HG03097 (cell line): ENCODE data around the gene BRIP1.

Experiments used
- ATAC-seq: cut with Tn5 transposase; IDR thresholded peaks from one replicate; pipeline ENCODE4 v1.9.1; 2021; ENCODE audit not compliant: unreplicated experiment, low FRiP score

The BRIP1 gene

DNA sequence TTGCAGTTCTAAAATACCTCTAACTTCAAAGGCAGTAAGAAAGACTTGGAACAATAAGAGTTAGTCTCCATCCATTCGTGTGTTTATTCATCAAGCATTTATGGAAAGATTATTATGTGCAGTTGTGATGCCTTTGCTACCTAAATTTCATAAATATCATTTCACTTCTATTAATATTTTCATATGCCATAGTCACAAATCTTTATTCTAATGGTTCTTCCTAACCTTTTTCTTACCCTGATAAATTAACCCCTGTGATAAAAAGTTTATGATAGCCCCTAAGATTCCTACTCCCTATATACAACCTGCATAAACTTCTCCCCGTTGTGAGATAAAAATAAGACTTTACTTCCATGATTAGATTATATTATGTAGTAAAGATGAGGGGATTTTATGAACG is 94.9 kb downstream of the BRIP1 start:
- no peak for ATAC-seq

DNA sequence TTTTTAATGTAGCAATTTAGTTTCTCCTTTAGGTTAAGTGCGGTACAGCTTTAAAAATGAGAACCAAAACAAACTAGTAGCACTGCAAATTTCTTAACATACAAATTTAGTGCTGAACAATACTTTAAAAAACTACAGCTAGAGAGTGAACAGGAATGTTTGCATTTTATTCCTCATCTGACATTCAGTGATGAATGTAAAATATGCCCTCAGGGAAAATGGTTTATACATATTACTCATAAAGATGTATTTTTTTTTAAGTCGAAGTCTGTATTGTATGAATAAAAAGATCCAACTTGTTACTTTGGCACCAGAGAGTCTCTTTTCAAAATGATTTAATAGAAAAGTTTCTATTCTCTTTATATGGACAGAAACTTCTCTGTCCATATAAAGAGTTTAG is 96.8 kb downstream of the BRIP1 start:
- no peak for ATAC-seq

DNA sequence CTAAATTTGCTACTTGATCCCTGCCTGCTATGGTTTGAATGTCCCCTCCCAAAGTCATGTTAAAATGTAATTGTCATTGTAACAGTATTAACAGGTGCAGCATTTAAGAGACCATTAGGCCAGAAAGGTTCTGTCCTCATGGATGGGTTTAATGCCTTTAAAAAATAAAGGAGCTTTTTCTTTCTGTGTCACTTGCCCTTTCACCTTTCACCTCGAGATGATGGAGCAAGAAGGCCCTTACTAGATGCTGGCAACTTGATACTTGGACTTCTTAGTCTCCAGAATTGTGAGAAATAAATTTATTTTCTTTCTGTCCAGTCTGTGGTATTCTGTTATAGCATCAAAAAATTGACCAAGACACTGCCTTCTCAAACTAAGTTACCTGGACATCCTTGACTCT is 98.5 kb downstream of the BRIP1 start:
- ATAC-seq = no peak

DNA sequence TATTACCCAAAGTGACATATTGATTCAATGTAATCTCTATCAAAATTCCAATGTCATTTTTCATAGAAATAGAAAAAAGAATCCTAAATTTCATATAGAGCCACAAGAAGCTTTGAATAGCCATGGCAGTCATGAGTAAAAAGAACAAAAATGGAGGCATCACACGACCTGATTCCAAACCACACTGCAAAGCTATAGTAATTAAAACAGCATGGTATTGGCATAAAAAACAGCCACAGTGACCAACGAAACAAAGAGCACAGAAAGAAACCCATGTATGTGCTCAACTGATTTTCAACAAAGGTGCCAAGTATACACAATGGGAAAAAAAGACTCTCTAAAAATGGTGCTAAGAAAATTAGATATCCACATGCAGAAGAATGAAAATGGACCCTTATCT is 101.5 kb downstream of the BRIP1 start:
- no peak for ATAC-seq

DNA sequence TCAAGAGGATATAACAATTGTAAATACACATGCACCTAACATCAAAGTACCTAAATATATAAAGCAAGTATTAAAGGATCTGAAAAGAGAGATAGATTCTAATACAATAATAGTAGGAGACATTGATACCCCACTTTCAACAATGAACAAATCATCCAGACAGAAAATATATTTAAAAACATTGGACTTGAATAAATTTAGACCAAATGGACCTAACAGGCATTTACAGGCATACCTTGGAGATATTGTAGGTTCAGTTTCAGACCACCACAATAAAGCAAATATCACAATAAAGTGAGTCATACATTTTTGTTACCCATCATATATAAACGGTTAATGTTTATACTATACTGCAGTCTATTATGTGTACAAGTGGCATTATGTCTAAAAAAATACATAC is 104.0 kb downstream of the BRIP1 start:
- no peak for ATAC-seq

DNA sequence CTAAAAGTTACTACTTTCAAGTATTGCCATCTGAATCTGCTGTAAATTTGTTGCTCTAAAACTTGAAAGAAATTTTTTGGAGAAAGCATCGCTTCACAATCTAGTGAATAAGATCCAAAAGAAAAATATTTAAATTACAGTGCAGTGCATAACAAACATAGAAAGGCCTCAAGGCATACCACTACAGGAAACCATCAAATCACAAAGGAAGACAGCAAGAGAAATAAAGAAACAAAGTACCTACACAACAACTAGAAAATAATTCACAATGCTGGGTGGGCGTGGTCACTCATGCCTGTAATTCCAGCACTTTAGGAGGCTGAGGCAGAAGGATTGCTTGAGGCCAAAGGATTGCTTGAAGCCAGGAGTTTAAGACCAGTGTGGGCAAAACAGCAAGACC is 104.9 kb downstream of the BRIP1 start:
- no peak for ATAC-seq

DNA sequence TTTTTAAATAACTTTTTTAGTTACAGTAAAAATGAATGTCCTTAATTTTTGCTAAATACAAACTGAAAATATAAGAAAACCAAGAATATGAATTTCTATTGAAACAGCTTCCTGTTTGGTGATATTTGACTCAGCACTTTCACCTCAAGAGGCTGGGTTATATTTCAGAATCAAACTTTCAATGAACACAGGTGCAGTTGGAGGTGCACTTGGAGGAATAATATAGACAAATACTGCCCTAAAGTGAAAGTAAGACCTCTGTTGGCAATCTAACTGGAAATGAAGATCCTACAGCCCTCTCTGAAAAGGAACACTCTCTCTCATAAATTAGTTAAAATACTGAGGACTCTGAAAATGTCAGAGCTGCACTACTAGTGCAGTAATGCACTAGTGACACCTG is 106.2 kb downstream of the BRIP1 start:
- ATAC-seq = peak; percentile 77

DNA sequence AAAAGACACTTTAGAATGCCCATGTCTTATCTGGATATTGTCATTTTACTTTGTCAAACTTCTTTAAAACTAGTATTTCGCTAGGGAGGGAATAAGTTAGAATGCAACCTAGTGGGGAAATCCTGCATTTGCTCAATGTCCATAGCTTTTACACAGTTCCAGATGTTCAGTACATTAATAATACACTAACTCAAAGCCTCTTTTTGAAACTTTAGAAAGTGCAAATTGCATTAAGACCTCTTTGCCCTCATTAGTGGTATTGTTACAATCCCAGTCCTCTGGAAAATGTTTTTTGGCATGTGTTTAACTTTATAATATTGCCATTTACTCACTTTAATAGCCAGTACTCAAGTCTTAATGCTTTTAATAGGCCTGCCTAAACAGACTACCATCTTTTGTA is 106.8 kb downstream of the BRIP1 start:
- no peak for ATAC-seq

DNA sequence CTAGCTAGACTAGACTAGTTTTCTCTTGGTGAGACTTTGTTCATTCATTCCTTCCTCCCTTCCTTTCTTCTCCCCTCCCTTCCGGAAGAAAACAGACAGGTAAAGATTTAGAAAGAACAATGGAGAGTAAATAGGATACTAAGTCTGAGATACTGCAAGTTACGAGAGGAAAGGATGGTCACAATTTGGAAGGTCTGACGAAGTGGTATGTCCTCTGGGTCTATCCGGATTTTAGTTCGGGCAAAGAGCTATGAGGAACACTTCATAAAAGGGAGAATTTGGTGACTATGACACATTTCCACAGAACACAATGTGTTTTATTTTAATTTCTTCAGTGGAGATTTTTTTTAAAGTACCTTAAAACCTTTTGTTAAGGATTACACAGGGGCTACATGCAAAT is 107.7 kb downstream of the BRIP1 start:
- no peak for ATAC-seq

DNA sequence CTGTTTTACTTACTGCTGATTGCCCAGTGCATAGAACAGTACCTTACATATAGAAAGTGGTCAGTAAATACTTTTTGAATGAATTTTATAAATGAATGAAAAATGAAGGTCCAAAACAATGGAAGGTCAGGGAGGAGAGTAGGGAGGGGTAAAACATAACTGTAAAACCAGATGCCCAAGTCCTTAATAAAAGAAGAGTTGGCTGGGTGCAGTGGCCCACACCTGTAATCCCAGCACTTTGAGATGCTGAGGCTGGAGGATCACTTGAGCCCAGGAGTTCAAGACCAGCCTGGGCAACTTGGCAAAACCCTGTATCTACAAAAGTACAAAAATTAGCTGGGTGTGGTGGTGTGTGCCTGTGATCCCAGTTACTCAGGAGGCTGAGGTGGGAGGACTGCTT is 108.2 kb downstream of the BRIP1 start:
- no peak for ATAC-seq

DNA sequence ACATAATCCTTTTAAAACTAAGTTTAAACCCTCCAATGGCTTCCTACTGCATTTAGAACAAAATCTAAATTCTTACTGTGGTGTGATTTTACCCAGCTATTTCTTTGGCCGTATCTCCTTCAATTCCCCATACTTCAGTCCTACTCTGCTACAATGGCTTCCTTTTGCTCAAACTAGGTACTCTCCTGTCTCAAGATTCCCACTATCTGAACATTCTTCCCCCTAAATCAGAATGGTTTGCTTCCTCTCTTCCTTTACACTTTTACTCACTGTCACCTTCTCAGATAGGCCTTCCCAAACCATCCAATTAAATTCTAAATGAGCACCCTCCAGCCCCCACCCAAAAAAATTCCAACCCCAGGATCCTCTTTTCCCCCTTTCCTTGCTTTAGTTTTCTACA is 109.2 kb downstream of the BRIP1 start:
- no peak for ATAC-seq

DNA sequence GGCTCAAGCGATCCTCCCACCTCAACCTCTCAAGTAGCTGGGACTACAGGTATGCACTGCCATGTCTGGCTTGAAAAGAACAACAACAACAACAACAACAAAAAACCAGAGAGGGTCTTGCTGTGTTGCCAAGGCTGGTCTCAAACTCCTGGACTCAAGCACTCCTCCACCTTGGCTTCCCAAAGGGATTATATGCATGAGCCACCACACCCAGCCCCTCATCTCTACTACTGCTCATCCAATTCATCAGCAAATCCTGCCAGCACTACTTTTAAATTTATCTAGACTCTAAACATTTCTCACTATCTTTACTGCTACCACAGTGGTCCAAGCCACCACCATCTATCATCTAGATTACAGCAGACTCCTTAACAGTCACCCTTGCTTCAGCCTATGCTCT is 109.6 kb downstream of the BRIP1 start:
- no peak for ATAC-seq

DNA sequence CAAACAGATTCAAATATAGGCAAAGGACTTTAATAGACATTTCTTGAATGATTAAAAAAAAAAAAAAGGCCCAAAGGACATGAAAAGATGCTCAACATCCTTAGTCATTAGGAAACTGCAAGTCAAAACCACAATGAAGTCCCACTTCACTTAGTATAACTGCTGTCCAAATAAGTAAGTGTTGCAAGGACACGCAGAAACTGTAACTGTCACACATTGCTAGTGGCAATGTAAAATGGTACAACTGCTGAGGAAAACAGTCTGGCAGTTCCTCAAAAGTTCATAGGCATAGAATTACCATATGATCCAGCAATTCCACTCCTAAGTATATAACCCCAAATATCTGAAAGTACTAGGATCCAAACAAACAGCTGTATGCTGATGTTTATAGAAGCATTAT is 112.7 kb downstream of the BRIP1 start:
- peak; percentile 75 for ATAC-seq

DNA sequence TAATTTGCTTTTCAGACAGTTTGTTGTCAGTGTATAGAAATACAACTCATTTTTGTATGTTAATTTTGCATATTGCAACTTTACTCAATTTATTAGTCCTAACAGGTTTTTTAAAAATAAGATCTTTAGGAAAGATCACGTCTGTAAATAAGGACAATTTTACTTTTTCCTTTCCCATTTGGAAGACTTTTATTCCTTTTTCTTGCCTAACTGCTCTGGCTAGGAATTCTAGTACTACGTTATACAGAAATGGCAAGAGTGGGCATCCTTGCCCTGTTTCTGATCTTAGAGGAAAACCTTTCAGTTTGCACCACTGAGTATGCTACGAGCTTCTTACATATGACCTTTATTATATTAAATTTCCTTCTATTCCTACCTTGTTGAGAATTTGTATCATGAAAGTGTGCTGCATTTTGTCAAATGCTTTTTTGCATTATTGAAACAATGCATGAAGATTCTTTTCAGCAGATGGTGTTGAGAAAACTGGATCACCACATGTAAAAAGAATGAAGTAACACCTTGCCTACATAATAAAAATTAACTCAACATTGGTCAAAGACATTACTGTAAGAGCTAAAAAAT is 113.4 kb downstream of the BRIP1 start:
- no peak for ATAC-seq

DNA sequence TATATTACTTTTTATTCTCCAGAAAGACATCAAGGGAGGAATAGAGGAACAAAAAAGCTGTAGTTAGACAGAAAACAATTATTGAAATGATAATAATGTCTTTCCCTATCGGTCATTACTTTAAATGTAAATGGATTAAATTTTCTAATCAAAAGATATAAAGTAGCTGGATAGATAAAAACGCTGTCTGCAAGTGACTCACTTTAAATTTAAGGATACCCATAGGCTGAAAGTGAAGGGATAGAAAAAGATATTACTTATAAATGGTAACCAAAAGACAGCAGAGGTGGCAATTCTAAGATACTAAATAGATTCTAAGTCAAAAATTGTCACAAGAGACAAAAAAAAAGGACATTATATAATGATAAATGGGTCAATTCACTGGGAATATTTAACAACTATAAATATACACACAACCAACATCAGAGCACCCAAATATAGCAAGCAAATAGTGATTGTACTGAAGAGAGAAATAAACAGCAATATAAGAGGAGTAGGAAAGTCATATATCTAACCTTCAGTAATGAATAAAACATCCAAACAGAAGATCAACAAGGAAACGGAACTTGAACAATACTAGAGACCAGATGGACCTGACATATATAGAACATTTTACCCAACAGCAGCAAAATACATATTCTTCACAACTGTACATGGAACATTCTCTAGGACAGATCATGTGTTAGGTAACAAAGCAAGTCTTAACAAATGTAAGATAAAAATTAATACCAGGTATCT is 116.9 kb downstream of the BRIP1 start:
- ATAC-seq = no peak

DNA sequence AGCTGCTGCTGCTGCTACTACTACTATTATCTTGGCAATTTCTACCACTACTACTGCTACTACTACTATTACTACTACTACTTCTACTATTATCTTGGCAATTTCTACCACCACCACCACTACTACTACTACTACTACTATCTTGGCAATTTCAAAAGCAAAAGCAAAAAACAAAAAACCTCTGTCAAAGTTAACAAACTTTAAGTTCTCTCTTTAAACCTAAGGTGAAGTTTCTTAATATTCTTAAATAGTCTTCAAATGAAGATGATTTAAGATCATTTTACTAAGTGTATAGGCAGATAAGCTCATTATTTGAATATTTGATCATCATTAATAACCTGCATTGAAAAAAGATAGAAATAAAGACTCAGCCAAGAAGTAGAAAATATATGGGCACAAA is 118.5 kb downstream of the BRIP1 start:
- ATAC-seq = no peak

DNA sequence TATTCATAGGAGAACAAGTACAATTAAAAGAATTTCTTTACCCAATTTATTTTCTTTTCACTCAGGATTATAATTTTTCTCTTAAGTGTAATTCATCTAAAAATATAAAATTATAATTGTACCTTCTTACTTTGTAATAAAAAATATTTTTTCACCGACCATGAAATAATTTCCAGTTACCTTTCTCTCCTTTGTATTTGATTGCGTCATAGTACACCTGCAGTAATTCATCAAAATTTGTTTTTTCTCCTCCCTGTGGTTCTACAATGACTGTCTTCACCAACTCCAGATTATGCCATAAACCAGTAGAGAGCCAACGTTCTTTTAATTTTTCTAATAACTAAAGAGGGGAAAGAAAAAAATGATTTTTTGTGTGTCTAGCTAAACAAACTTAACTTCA is 119.1 kb downstream of the BRIP1 start:
- ATAC-seq = no peak

DNA sequence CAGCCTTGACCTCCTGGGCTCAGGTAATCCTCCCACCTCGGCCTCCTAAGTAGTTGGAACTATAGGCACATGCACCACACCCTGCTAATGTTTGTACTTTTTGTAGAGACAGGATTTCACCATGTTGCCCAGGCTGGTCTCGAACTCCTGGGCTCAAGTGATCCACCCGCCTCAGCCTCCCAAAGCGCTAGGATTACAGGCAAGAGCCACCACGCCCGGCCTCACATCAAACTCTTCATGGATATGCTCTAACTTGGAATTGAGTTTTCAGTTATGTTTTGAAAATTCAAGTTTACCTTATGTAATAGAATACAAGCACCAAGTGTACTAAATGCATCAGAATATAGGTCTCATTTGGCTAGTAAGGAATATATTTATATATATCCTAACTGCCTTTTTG is 119.6 kb downstream of the BRIP1 start:
- ATAC-seq = no peak

DNA sequence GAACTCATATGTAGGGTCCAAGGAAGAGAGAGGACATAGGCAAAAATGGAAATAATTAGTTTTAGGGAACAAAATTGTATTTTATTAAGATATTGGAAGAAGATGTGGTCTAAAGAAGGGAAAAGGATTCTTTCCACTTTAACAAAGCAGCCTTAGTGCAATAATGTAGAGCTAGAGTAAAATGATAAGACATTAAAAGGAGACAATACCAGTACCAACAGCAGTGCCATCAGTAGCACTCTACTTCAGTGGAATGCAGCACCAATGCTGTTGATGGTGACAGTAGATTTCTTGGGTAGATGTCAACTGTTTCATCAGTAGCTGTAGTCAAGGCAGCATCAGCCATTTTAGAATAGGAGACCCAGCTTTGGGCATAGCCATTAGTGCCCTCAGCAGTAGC is 124.3 kb downstream of the BRIP1 start:
- ATAC-seq = no peak

DNA sequence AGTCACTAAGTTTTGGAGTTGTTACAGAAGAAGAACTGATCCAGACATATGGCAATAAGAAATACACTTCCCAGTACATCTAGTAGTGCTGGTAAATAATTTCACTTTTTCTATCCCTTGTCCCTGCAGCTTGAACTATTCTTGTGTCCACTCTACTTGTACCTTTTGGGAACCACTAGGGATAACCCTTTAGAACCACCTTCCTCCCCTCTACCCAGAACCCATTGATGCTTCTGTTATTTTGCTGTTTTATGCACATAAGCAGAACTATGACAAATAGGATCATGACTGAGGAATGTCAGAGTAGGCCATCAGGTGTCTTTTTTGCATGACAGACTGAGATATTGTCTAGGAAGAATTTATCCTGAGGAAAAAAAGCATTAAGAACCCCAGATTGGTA is 125.1 kb downstream of the BRIP1 start:
- no peak for ATAC-seq

DNA sequence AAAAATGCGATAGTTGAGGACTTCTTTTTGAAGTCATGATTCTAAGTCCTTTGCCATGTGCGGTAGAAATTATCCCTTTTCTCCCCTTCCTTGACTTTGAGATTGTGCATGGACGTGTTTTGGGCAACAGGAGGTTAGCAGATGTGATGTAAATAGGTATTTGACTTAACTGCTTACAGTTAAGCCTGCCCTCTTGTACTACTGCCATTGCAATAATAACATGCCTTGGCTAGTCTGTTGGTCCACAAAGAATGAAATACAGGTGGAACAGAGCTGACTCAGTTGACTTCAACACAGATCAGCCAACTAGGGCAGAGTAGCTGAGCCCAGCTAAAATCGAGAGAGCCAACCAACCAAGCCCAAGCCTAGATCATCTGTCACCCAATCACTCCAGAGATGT is 125.5 kb downstream of the BRIP1 start:
- ATAC-seq = no peak

DNA sequence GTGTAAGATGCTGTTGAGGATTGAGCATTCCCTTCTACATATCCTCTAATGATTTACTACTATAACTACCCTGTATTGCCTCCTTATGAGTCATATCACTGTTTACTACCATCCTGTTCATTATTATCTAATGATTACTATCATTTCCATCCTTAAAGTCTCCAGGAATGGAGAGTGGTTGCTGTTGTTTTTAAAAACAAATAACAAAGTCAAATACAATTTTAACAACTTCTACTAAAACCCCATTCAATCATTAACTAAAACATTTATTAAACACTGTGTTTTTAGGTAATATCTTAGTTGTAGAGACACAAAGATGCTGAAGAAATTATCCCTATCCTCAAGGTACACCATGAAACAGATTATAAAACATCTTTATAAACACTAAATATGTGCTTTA is 126.9 kb downstream of the BRIP1 start:
- no peak for ATAC-seq

DNA sequence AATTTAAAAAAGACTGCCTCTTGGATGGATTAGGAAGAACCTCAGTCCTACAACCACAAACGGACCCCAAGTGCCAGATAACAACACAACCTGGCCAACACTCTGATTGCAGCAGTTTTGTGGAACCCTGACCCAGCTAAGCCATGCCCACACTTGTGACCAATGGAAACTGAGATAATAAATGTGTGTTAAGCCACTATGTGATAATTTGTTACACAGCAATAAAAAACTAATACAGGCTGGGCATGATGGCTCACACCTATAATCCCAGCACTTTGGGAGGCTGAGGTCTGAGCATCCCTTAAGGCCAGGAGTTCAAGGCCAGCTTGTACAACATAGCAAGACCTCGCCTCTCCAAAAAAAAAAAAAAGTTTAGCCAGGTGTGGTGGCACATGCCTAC is 127.5 kb downstream of the BRIP1 start:
- ATAC-seq = no peak
